ENCODE data around the gene NXPE3.

The NXPE3 gene

GRCh38 chr3:101876142-101876541, 97.1 kb downstream of the NXPE3 start:
- no peaks in the 10 kb centered on the region for H3K9me3 ChIP-seq (ENCODE audit: control insufficient read depth, insufficient read depth, low read length)
- no peak overlapping the region for H3K4me3 ChIP-seq (ENCODE audit: low read length)
- DNase-seq (ENCODE audit: low read depth, low spot score), result no peak
- no peak overlapping the region for H3K27ac ChIP-seq (ENCODE audit: low read length)
- no peaks in the 10 kb centered on the region for H3K4me1 ChIP-seq (ENCODE audit: control insufficient read depth, insufficient read depth, low read length)
- no peaks in the 10 kb centered on the region for H3K27me3 ChIP-seq (ENCODE audit: control insufficient read depth, insufficient read depth, low read length)
- no CpG with 5 or more reads among the region's 8 CpGs for WGBS (ENCODE audit: insufficient coverage, insufficient read length)
- H3K36me3 ChIP-seq (ENCODE audit: control insufficient read depth, insufficient read depth, low read length), result no peaks in the 10 kb centered on the region
